Immature natural killer cell (primary cell): ENCODE data around the gene TSEN15. TPM values are rescaled to one million over a fixed set of nuclear protein-coding genes. Genes with fewer than 3 reads are reported as not detected.
A peak's percentile ranks its signal among the peaks of the same experiment; 100 is the strongest.

Source experiments
- DNase-seq, 3 donors: peaks; one replicate each; pipeline ENCODE4 v3.0.0; 2022; ENCODE audit warnings: mixed read lengths in 1 of 3
- H3K27ac Mint-ChIP-seq, 6 donors: one replicate each; pipeline ENCODE4 v1.8.0; 2020; ENCODE audit warnings: mixed read lengths in 6 of 6, mild to moderate bottlenecking in 5 of 6, inconsistent platforms in 4 of 6, moderate library complexity in 3 of 6
- H3K27me3 Mint-ChIP-seq, 3 donors: one replicate each; pipeline ENCODE4 v1.8.0; 2020 to 2021; ENCODE audit warnings: low read depth in 3 of 3, mild to moderate bottlenecking in 3 of 3, mixed read lengths in 3 of 3, moderate library complexity in 3 of 3, inconsistent platforms in 1 of 3
- H3K36me3 Mint-ChIP-seq, 3 donors: one replicate each; pipeline ENCODE4 v1.8.0; 2020; ENCODE audit warnings: mixed read lengths in 3 of 3, inconsistent platforms in 2 of 3, mild to moderate bottlenecking in 2 of 3
- H3K4me1 Mint-ChIP-seq, 2 donors: one replicate each; pipeline ENCODE4 v1.8.0; 2020; ENCODE audit warnings: inconsistent platforms in 2 of 2, mild to moderate bottlenecking in 2 of 2, mixed read lengths in 2 of 2, moderate library complexity in 1 of 2
- H3K4me3 Mint-ChIP-seq, 5 donors: one replicate each; pipeline ENCODE4 v1.8.0; 2020; ENCODE audit warnings: mild to moderate bottlenecking in 5 of 5, mixed read lengths in 5 of 5, inconsistent platforms in 3 of 5, moderate library complexity in 3 of 5
- H3K9me3 Mint-ChIP-seq, 6 donors: one replicate each; pipeline ENCODE4 v1.8.0; 2020; ENCODE audit warnings: mild to moderate bottlenecking in 6 of 6, mixed read lengths in 6 of 6, inconsistent platforms in 4 of 6, moderate library complexity in 3 of 6
- polyA plus RNA-seq, 3 donors: library from polyadenylated mRNA; unstranded; fragments of 300-500 nt; fragmentation: Illumina TruSeq; gene quantifications; one replicate each; pipeline ENCODE4 v1.2.3, GENCODE V29; 2021

The TSEN15 gene
- polyA plus RNA-seq, 3 donors from 2014 or later, result 83.2 to 94.4 (median 87.9) TPM

DNA sequence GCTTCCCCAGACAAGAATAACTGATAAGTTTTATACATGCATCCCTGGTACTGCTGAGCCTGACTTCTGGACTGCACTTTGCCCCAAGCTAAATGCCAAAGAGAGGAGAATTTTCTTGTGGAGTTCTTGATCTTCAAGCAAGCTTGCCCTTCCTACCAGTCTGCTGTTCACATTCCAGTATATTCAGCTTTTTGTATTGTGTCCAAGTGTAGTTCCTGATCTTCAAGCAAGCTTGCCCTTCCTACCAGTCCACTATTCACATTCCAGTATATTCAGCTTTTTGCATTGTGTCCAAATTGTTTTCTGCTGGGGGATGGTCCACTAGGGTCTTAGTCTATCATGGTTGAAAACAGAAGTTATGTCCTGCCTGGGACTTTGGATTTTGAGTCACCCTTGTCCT, 894 bp upstream of the TSEN15 start:
- H3K4me1 Mint-ChIP-seq, result peaks cover 36 to 51% of the 10 kb centered on the region in 2 donors
- peaks cover 0 to 11% (median 7%) of the 10 kb centered on the region in 3 donors for H3K36me3 Mint-ChIP-seq
- H3K27ac Mint-ChIP-seq, result peak overlapping the region; percentile 85 to 94 (median 92)
- no peak for DNase-seq
- H3K9me3 Mint-ChIP-seq, result no peaks in the 10 kb centered on the region
- H3K27me3 Mint-ChIP-seq, result peaks cover 0 to 14% (median 0%) of the 10 kb centered on the region in 3 donors
- H3K4me3 Mint-ChIP-seq, result peak overlapping the region; percentile 98 to 99 (median 98)

DNA sequence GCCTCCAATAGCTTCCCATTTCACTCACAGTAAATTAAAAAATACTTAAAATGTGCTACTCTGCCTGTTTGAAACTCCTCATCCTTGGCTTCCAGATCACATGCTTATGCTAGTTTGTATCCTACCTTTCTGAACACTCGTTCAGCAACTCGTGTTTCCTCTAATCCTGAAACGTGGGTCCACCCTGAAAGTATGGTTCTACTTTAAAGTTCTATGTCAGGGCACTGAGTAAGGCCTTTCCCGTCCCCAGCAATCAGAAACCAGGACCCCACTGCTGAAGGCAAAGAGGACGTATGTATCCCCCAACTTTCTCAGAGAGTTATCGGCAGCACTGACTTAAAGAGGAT, 419 bp upstream of the TSEN15 start:
- peak overlapping the region; percentile 85 to 94 (median 92) for H3K27ac Mint-ChIP-seq
- no peaks in the 10 kb centered on the region for H3K9me3 Mint-ChIP-seq
- peaks cover 0 to 11% (median 7%) of the 10 kb centered on the region in 3 donors for H3K36me3 Mint-ChIP-seq
- H3K4me3 Mint-ChIP-seq, result peak overlapping the region; percentile 98 to 99 (median 98)
- peaks cover 0 to 14% (median 0%) of the 10 kb centered on the region in 3 donors for H3K27me3 Mint-ChIP-seq
- H3K4me1 Mint-ChIP-seq, result peaks cover 36 to 52% of the 10 kb centered on the region in 2 donors
- no peak for DNase-seq

DNA sequence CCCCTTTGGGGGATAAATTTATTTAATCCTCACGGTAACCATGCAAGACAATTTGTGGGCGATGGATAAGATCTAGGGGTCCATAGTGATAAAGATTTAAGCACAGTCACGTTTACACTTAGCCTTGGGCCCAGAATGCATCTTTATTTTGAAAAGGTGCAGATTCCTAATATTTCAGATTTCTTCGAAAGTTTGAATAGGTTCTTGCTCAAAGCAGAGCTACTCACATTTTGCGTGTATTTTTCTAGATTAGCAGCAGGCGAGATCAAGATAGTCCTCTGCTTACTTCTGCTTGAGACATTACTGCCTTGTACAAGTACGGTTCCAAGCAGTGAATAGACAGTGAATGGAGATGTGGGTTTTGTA, 647 bp downstream of the TSEN15 start:
- Mint-ChIP-seq H3K4me3 (peak overlapping the region; percentile 98 to 99 (median 98)), H3K36me3 (peaks cover 5 to 18% (median 16%) of the 10 kb centered on the region in 3 donors), H3K27ac (peak overlapping the region; percentile 85 to 97 (median 95)), H3K27me3 (peaks cover 0 to 14% (median 0%) of the 10 kb centered on the region in 3 donors), H3K9me3 (no peaks in the 10 kb centered on the region), H3K4me1 (peaks cover 38 to 63% of the 10 kb centered on the region in 2 donors)
- DNase-seq, result no peak

DNA sequence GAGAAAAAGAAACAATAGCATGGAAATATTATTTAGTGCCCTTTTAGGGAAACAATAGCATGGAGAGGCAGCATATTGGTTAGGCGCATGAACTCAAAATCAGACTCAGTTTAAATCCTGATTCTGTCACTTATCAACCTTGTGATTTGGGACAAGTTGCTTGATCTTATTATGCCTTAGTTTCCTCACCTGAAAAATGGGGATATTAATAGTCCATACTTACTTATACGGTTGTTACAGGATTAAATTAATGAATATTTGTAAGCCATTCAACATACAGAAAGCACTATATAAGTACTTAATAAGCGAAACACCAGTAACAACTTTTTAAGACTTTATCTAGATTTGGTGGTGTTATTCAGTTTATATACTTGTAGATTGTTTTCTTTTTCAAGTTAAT, 1.2 kb downstream of the TSEN15 start:
- Mint-ChIP-seq H3K9me3 (no peaks in the 10 kb centered on the region), H3K36me3 (peaks cover 5 to 18% (median 16%) of the 10 kb centered on the region in 3 donors), H3K27me3 (peaks cover 0 to 14% (median 0%) of the 10 kb centered on the region in 3 donors), H3K4me3 (peak overlapping the region; percentile 98 to 99 (median 98)), H3K4me1 (peaks cover 38 to 67% of the 10 kb centered on the region in 2 donors), H3K27ac (peak overlapping the region in 5 of 6 donors; percentile 85 to 96 (median 94))
- DNase-seq, result no peak

DNA sequence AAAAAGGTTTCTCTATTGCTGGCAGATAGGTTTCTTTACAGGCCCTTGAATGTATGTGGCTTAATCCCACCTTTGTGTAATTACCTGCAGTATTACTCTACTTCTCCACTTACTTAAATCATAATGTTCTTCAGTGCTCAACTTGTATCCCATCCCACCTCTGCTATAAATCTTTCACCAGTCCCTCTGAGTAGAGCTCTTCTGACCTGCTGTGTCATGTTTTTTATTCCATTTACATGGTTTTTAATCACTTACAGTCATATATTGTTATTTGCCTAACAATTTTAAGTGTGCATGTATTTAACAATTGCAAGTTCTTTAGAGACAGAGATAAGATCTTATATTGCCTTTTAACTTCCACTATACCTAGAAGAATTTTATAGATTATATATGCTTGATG, 2.4 kb downstream of the TSEN15 start:
- H3K36me3 Mint-ChIP-seq, result peaks cover 5 to 18% (median 16%) of the 10 kb centered on the region in 3 donors
- peaks cover 0 to 14% (median 0%) of the 10 kb centered on the region in 3 donors for H3K27me3 Mint-ChIP-seq
- H3K4me3 Mint-ChIP-seq, result peak overlapping the region in 3 of 5 donors; percentile 14 to 54 (median 44)
- no peak overlapping the region for H3K27ac Mint-ChIP-seq
- H3K4me1 Mint-ChIP-seq, result peaks cover 38 to 69% of the 10 kb centered on the region in 2 donors
- DNase-seq, result no peak
- no peaks in the 10 kb centered on the region for H3K9me3 Mint-ChIP-seq

DNA sequence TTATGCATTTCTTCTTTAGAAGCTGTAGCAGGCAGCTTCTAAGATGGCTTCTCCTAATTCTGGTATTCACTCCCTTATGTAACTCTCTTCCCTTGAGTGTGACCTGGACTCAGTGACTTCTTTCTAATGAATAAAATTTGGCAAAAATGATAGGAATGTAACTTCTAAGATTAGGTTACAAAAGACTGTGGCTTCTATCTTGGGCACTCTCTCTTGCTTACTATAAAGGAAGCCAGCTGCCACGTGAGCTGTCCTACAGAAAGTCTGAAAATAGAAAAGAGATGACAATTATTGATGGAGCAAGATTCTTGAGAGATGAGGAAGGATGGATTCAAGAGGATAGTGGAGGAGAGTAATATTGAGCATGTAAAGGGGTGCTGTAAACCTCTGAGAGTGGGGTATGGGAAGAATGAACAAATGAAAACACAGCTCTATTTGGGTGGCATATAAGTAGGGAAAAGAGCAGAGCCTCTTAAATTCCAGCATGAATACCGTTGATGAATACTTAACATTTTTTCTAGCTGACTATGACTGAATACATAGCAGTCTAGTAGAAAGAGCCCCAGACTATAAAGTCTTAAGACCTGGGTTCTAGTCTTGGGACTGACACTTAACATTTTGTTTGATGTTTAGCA, 5.5 kb downstream of the TSEN15 start:
- Mint-ChIP-seq H3K36me3 (peaks cover 5 to 19% (median 15%) of the 10 kb centered on the region in 3 donors), H3K27ac (no peak overlapping the region), H3K9me3 (no peaks in the 10 kb centered on the region)

DNA sequence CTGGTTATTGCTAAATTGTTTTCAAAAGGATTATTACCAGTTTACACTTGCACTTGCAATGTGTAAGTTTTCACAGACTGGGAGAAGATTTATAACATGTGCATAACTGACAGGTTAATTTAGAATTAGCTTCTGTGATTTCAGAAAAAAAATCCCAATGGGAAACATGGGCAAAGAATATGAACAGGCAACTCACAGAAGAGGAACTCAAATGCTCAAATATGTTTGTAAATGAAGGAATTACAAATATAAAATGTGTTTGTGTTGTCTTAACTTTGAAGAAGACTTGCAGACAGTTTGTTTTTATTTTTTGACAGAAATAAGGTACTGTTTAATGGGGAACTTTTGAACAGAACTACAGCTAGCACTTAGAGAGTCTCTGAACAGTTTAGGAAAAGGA, 8.4 kb downstream of the TSEN15 start:
- DNase-seq, result no peak
- Mint-ChIP-seq H3K9me3 (no peaks in the 10 kb centered on the region), H3K27ac (no peak overlapping the region), H3K4me1 (peaks cover 7 to 56% of the 10 kb centered on the region in 2 donors), H3K36me3 (peaks cover 10 to 18% (median 16%) of the 10 kb centered on the region in 3 donors), H3K4me3 (no peak overlapping the region), H3K27me3 (no peaks in the 10 kb centered on the region)

More for the DNA sequence above, 5.5 kb downstream of the TSEN15 start:
- no peak overlapping the region for H3K4me3 Mint-ChIP-seq
- peaks cover 25 to 68% of the 10 kb centered on the region in 2 donors for H3K4me1 Mint-ChIP-seq
- no peaks in the 10 kb centered on the region for H3K27me3 Mint-ChIP-seq
- no peak for DNase-seq

DNA sequence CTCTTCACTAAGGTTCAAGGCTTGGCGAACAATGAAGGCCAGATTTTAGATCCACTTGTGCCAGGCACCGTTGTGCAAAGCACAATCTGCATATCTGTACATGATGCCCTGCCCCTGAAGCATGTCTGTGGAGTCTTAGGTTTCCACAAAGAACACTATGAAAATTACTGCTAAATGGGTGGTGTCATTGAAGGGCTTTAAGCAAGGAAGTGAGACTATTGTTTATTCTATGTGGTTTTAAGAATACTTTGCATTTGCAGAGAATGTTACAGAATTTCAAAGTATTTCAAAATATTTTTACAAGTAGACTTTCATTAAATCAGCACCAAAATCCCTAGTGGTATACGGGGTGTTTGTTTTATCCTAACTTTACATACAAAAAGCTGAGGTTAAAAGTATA, 8.8 kb downstream of the TSEN15 start:
- Mint-ChIP-seq H3K27me3 (no peaks in the 10 kb centered on the region), H3K4me3 (no peak overlapping the region), H3K36me3 (peaks cover 10 to 17% (median 12%) of the 10 kb centered on the region in 3 donors), H3K4me1 (peaks cover 5 to 52% of the 10 kb centered on the region in 2 donors), H3K9me3 (no peaks in the 10 kb centered on the region), H3K27ac (no peak overlapping the region)
- no peak for DNase-seq

DNA sequence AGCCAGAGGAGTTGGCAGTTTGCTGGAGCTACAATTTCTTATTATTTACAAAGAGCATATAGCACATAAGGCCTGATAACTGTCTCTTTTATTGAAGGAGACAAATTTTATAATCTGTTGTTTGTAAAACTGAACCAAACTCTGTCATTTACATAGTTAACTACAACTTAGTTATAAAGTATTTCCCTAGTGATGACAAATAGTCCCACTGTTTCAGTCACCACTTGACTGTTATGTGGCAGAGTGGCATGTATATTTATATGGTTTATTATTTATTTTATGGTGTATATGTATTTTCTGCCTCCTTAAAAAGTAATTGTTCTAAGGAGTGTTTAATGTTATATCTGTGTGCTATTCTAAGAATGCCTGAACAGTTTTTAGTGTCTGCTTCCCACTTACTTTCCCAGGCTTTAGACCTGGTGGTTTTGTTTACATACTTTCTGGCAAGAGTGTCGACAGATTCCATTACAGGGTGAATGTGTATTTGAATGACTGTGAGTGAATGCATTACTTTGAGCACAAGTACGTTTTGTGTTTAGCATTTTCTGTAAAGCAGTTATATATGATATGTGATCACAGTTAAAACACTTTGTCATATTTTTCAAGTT, 10.0 kb downstream of the TSEN15 start:
- no peak for DNase-seq
- Mint-ChIP-seq H3K27ac (peak overlapping the region in 1 of 6 donors; percentile 21), H3K9me3 (no peaks in the 10 kb centered on the region), H3K36me3 (peaks cover 9 to 21% (median 19%) of the 10 kb centered on the region in 3 donors), H3K4me3 (no peak overlapping the region), H3K4me1 (peaks cover 5 to 47% of the 10 kb centered on the region in 2 donors), H3K27me3 (peaks cover 0 to 1% (median 0%) of the 10 kb centered on the region in 3 donors)

DNA sequence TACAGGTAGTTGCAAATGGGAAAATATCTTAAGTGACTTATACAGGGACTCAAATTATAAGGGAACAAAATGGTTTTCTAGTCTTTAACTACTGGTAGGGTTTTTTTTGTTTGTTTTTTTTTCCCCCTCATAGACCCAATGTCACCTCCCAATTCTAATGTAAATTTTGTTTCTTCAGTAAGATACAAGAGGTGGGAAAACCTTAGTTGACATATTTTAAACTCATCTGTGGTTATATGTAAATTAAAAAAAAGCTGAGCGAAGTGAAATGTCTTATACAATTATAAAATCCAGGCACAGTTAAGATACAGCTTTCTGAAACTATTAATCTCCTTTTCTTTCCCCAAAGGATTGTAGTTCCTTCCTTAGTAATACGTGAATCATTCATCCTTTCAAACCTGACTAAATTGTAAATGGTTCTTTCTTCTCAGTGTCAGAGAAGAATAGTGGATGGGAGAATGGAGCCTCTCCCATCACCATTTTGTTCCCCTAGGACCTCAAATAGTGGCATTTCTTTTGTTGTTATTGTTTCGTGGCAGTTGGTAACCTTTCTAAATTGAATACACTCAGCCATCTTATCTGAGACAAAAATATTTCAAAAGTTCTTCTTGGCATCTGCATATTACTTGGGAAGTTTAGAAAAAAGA, 11.2 kb downstream of the TSEN15 start:
- H3K9me3 Mint-ChIP-seq, result no peaks in the 10 kb centered on the region
- H3K4me1 Mint-ChIP-seq, result peaks cover 4 to 44% of the 10 kb centered on the region in 2 donors
- no peak for DNase-seq
- H3K27ac Mint-ChIP-seq, result no peak overlapping the region
- H3K27me3 Mint-ChIP-seq, result peaks cover 0 to 1% (median 0%) of the 10 kb centered on the region in 3 donors
- H3K36me3 Mint-ChIP-seq, result peaks cover 6 to 22% (median 13%) of the 10 kb centered on the region in 3 donors
- H3K4me3 Mint-ChIP-seq, result no peak overlapping the region

DNA sequence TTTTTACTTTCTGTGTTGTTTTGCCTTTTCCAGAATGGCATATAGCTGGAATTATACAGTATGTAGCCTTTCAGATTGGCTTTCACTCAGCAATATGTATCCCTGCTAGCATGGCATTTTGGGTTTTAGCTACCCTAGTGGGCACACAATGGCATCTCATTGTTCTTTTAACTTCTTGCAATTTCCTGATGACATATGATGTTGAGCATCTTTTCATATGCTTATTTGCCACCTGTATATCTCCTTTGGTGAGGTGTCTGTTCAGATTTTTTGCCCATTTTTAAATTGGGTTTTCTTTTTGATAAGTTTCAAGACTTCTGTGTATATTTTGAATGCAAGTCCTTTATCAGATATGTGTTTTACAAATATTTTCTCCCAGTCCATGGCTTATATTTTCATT, 14.0 kb downstream of the TSEN15 start:
- no peaks in the 10 kb centered on the region for H3K9me3 Mint-ChIP-seq
- peaks cover 4 to 37% of the 10 kb centered on the region in 2 donors for H3K4me1 Mint-ChIP-seq
- H3K4me3 Mint-ChIP-seq, result no peak overlapping the region
- peaks cover 6 to 22% (median 21%) of the 10 kb centered on the region in 3 donors for H3K36me3 Mint-ChIP-seq
- no peak for DNase-seq
- H3K27me3 Mint-ChIP-seq, result peaks cover 0 to 1% (median 0%) of the 10 kb centered on the region in 3 donors
- no peak overlapping the region for H3K27ac Mint-ChIP-seq

DNA sequence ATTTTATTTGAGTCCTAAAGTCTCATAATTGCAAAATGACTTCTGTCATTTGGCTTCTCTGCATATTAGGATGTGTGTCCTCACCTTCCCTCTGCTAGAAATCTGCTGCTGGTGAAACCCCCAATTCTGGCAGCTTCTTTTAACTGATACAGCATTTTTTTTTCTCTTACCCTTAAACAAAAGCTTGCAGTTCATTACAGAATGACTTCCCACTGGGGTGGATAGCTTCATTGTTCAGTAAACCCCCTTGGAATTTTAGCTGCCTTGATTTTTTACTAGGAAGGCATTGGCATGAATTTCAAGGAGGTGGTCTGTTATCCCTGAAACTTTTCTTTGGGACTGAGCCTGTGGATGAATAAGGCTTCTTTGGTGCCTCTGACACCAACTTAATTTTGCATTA, 16.8 kb downstream of the TSEN15 start:
- peaks cover 4 to 21% of the 10 kb centered on the region in 2 donors for H3K4me1 Mint-ChIP-seq
- no peaks in the 10 kb centered on the region for H3K9me3 Mint-ChIP-seq
- no peak for DNase-seq
- H3K27ac Mint-ChIP-seq, result no peak overlapping the region
- peaks cover 3 to 30% (median 29%) of the 10 kb centered on the region in 3 donors for H3K36me3 Mint-ChIP-seq
- no peak overlapping the region for H3K4me3 Mint-ChIP-seq
- H3K27me3 Mint-ChIP-seq, result peaks cover 0 to 1% (median 0%) of the 10 kb centered on the region in 3 donors

DNA sequence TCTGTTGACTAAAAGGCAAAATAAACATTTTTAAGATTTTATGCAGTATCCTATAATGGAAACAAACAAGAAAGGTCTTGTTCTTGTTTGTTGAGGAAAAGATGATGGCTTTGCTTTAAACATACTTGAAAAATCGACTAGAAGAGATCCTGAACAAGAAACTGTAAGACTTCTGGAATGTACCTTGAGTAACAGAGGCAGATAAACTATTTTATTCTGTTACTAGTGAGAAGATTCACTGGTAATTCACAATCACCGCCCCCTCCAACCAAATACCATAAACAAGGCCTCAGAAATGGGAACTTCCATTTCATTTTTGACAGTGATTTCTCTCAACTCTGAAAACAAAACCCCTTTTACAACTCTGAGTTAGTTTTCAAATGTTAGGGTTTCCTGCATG, 18.1 kb downstream of the TSEN15 start:
- peak overlapping the region in 2 of 6 donors; percentile 31 to 48 for H3K27ac Mint-ChIP-seq
- peaks cover 4 to 35% (median 29%) of the 10 kb centered on the region in 3 donors for H3K36me3 Mint-ChIP-seq
- no peak for DNase-seq
- peaks cover 0 to 1% (median 0%) of the 10 kb centered on the region in 3 donors for H3K27me3 Mint-ChIP-seq
- no peak overlapping the region for H3K4me3 Mint-ChIP-seq
- H3K9me3 Mint-ChIP-seq, result no peaks in the 10 kb centered on the region
- peaks cover 2 to 15% of the 10 kb centered on the region in 2 donors for H3K4me1 Mint-ChIP-seq

DNA sequence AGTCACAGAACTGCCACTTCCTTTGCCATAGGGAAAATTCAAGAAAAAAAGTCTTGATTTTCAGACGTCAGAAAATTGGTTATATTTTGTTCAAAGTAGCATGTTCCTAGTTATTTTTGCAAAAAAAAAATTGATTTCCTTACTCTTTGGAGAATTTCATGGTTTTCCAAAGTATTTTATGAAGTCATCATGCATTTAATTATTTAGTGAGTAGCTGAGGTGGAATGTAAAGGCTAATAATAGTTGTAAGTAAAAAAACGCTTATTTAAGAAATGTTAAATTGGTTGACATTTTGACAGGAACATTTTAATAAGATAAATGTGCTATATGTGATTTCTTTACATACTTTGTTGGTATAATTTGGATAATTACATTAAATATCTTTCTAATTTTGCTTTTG, 20.8 kb downstream of the TSEN15 start:
- Mint-ChIP-seq H3K4me3 (no peak overlapping the region), H3K4me1 (peaks cover 3 to 21% of the 10 kb centered on the region in 2 donors), H3K27me3 (no peaks in the 10 kb centered on the region), H3K36me3 (peaks cover 4 to 27% (median 10%) of the 10 kb centered on the region in 3 donors), H3K9me3 (no peaks in the 10 kb centered on the region), H3K27ac (no peak overlapping the region)
- no peak for DNase-seq
